Rectal smooth muscle tissue (tissue), 1 donor: ENCODE results near the gene SLC4A9.

Experiments used
- H3K27ac ChIP-seq: one replicate; pipeline ENCODE4 v1.7.0; 2013; ENCODE audit warnings: low read depth, low read length, inconsistent platforms
- H3K27me3 ChIP-seq: one replicate; pipeline ENCODE4 v1.7.0; 2013; ENCODE audit warnings: low read length; ENCODE audit not compliant: control insufficient read depth, insufficient read depth
- H3K36me3 ChIP-seq: one replicate; pipeline ENCODE4 v1.7.0; 2013; ENCODE audit warnings: low read length; ENCODE audit not compliant: control insufficient read depth, insufficient read depth
- H3K4me1 ChIP-seq: one replicate; pipeline ENCODE4 v1.7.0; 2013; ENCODE audit warnings: low read length; ENCODE audit not compliant: control insufficient read depth, insufficient read depth
- H3K4me3 ChIP-seq: one replicate; pipeline ENCODE4 v1.7.0; 2013; ENCODE audit warnings: low read length
- H3K9ac ChIP-seq: one replicate; pipeline ENCODE4 v1.7.0; 2013; ENCODE audit warnings: low read length

The SLC4A9 gene

GRCh38 chr5:140366589-140367255, 6.7 kb downstream of the SLC4A9 start:
- no peak overlapping the region for H3K27ac ChIP-seq
- H3K4me1 ChIP-seq: no peaks in the 10 kb centered on the region
- H3K4me3 ChIP-seq: no peak overlapping the region
- H3K9ac ChIP-seq: no peak overlapping the region
- no peaks in the 10 kb centered on the region for H3K36me3 ChIP-seq
- no peaks in the 10 kb centered on the region for H3K27me3 ChIP-seq

GRCh38 chr5:140367256-140368013, 7.4 kb downstream of the SLC4A9 start:
- Histone ChIP-seq H3K36me3 (no peaks in the 10 kb centered on the region), H3K4me3 (no peak overlapping the region), H3K27ac (no peak overlapping the region), H3K4me1 (no peaks in the 10 kb centered on the region), H3K27me3 (no peaks in the 10 kb centered on the region), H3K9ac (no peak overlapping the region)

- no peak overlapping the region for H3K9ac ChIP-seq
- H3K27ac ChIP-seq: no peak overlapping the region
- no peak overlapping the region for H3K4me3 ChIP-seq
- peaks cover 3% of the 10 kb centered on the region for H3K4me1 ChIP-seq
- H3K36me3 ChIP-seq: no peaks in the 10 kb centered on the region
- no peaks in the 10 kb centered on the region for H3K27me3 ChIP-seq
These were observed 11.6 kb downstream of the SLC4A9 start for GRCh38 chr5:140371356-140372151.

GRCh38 chr5:140372971-140373487, 13.0 kb downstream of the SLC4A9 start:
- Histone ChIP-seq H3K4me1 (peaks cover 3% of the 10 kb centered on the region), H3K4me3 (no peak overlapping the region), H3K27ac (no peak overlapping the region), H3K9ac (no peak overlapping the region), H3K27me3 (no peaks in the 10 kb centered on the region), H3K36me3 (no peaks in the 10 kb centered on the region)

GRCh38 chr5:140381351-140381750, 21.4 kb downstream of the SLC4A9 start:
- Histone ChIP-seq H3K9ac (no peak overlapping the region), H3K27ac (no peak overlapping the region), H3K36me3 (no peaks in the 10 kb centered on the region), H3K27me3 (no peaks in the 10 kb centered on the region), H3K4me3 (no peak overlapping the region), H3K4me1 (no peaks in the 10 kb centered on the region)

GRCh38 chr5:140381972-140382371, 22.0 kb downstream of the SLC4A9 start:
- Histone ChIP-seq H3K27ac (no peak overlapping the region), H3K9ac (no peak overlapping the region), H3K36me3 (no peaks in the 10 kb centered on the region), H3K27me3 (no peaks in the 10 kb centered on the region), H3K4me1 (no peaks in the 10 kb centered on the region), H3K4me3 (no peak overlapping the region)

GRCh38 chr5:140382866-140383265, 22.9 kb downstream of the SLC4A9 start:
- H3K36me3 ChIP-seq: no peaks in the 10 kb centered on the region
- no peak overlapping the region for H3K27ac ChIP-seq
- no peaks in the 10 kb centered on the region for H3K4me1 ChIP-seq
- no peak overlapping the region for H3K9ac ChIP-seq
- H3K4me3 ChIP-seq: no peak overlapping the region
- no peaks in the 10 kb centered on the region for H3K27me3 ChIP-seq

GRCh38 chr5:140383300-140383699, 23.3 kb downstream of the SLC4A9 start:
- Histone ChIP-seq H3K27me3 (no peaks in the 10 kb centered on the region), H3K27ac (no peak overlapping the region), H3K9ac (no peak overlapping the region), H3K4me1 (no peaks in the 10 kb centered on the region), H3K4me3 (no peak overlapping the region), H3K36me3 (no peaks in the 10 kb centered on the region)

GRCh38 chr5:140388052-140388451, 28.1 kb downstream of the SLC4A9 start:
- Histone ChIP-seq H3K27me3 (no peaks in the 10 kb centered on the region), H3K4me3 (no peak overlapping the region), H3K36me3 (no peaks in the 10 kb centered on the region), H3K27ac (no peak overlapping the region), H3K4me1 (no peaks in the 10 kb centered on the region), H3K9ac (no peak overlapping the region)

GRCh38 chr5:140391312-140391711, 31.3 kb downstream of the SLC4A9 start:
- no peaks in the 10 kb centered on the region for H3K36me3 ChIP-seq
- H3K4me1 ChIP-seq: no peaks in the 10 kb centered on the region
- H3K9ac ChIP-seq: no peak overlapping the region
- no peak overlapping the region for H3K4me3 ChIP-seq
- no peaks in the 10 kb centered on the region for H3K27me3 ChIP-seq
- H3K27ac ChIP-seq: no peak overlapping the region

- H3K4me1 ChIP-seq: no peaks in the 10 kb centered on the region
These were observed 31.7 kb downstream of the SLC4A9 start for GRCh38 chr5:140391732-140392131.

GRCh38 chr5:140393738-140394137, 33.7 kb downstream of the SLC4A9 start:
- no peak overlapping the region for H3K27ac ChIP-seq
- no peak overlapping the region for H3K4me3 ChIP-seq
- H3K4me1 ChIP-seq: no peaks in the 10 kb centered on the region
- no peak overlapping the region for H3K9ac ChIP-seq
- H3K27me3 ChIP-seq: no peaks in the 10 kb centered on the region
- no peaks in the 10 kb centered on the region for H3K36me3 ChIP-seq

More at GRCh38 chr5:140391732-140392131, 31.7 kb downstream of the SLC4A9 start:
- no peak overlapping the region for H3K9ac ChIP-seq
- no peaks in the 10 kb centered on the region for H3K27me3 ChIP-seq
- H3K36me3 ChIP-seq: no peaks in the 10 kb centered on the region
- no peak overlapping the region for H3K27ac ChIP-seq
- no peak overlapping the region for H3K4me3 ChIP-seq
